Measurements from ENCODE around the gene PLCD3. TPM values are rescaled to one million over a fixed set of nuclear protein-coding genes. Genes with fewer than 3 reads are reported as not detected.

Gene PLCD3
- total RNA-seq, 1 experiment from 2014 or later = 55.8 TPM

DNA sequence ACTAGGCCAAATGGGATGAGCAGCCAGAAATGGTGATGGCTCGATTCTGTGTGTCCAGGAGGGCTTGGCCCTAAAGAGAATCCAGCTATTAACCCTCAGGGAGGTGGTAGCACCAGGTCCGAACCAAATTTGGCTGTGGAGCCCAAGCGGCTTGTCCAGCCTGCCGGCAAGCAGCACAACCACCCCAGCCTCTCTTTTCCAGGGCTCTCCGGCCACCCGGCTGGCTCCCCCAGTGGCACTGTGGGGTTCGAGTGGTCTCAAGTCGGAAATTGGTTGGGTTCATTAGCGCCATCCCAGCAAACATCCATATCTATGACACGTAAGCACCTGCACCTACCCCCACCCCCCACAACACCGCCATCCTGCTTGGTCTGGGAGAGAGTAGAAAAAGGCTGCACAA lies 35.4 kb downstream of the PLCD3 start (continued):
- TF ChIP-seq, protein P1, sequence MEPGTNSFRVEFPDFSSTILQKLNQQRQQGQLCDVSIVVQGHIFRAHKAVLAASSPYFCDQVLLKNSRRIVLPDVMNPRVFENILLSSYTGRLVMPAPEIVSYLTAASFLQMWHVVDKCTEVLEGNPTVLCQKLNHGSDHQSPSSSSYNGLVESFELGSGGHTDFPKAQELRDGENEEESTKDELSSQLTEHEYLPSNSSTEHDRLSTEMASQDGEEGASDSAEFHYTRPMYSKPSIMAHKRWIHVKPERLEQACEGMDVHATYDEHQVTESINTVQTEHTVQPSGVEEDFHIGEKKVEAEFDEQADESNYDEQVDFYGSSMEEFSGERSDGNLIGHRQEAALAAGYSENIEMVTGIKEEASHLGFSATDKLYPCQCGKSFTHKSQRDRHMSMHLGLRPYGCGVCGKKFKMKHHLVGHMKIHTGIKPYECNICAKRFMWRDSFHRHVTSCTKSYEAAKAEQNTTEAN (CRISPR knock-in tag; IDR thresholded peaks at IDR 0.05) = no peak
- TF ChIP-seq, protein P2, sequence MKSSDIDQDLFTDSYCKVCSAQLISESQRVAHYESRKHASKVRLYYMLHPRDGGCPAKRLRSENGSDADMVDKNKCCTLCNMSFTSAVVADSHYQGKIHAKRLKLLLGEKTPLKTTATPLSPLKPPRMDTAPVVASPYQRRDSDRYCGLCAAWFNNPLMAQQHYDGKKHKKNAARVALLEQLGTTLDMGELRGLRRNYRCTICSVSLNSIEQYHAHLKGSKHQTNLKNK (CRISPR knock-in tag; IDR thresholded peaks at IDR 0.05) = no peak
- TF ChIP-seq, protein P3, sequence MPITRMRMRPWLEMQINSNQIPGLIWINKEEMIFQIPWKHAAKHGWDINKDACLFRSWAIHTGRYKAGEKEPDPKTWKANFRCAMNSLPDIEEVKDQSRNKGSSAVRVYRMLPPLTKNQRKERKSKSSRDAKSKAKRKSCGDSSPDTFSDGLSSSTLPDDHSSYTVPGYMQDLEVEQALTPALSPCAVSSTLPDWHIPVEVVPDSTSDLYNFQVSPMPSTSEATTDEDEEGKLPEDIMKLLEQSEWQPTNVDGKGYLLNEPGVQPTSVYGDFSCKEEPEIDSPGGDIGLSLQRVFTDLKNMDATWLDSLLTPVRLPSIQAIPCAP (CRISPR knock-in tag; IDR thresholded peaks at IDR 0.05) = no peak
- TF ChIP-seq, protein P4, sequence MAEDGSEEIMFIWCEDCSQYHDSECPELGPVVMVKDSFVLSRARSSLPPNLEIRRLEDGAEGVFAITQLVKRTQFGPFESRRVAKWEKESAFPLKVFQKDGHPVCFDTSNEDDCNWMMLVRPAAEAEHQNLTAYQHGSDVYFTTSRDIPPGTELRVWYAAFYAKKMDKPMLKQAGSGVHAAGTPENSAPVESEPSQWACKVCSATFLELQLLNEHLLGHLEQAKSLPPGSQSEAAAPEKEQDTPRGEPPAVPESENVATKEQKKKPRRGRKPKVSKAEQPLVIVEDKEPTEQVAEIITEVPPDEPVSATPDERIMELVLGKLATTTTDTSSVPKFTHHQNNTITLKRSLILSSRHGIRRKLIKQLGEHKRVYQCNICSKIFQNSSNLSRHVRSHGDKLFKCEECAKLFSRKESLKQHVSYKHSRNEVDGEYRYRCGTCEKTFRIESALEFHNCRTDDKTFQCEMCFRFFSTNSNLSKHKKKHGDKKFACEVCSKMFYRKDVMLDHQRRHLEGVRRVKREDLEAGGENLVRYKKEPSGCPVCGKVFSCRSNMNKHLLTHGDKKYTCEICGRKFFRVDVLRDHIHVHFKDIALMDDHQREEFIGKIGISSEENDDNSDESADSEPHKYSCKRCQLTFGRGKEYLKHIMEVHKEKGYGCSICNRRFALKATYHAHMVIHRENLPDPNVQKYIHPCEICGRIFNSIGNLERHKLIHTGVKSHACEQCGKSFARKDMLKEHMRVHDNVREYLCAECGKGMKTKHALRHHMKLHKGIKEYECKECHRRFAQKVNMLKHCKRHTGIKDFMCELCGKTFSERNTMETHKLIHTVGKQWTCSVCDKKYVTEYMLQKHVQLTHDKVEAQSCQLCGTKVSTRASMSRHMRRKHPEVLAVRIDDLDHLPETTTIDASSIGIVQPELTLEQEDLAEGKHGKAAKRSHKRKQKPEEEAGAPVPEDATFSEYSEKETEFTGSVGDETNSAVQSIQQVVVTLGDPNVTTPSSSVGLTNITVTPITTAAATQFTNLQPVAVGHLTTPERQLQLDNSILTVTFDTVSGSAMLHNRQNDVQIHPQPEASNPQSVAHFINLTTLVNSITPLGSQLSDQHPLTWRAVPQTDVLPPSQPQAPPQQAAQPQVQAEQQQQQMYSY (CRISPR knock-in tag; IDR thresholded peaks at IDR 0.05) = no peak
- TF ChIP-seq ZNF396 (CRISPR knock-in tag; IDR thresholded peaks at IDR 0.05; ENCODE audit: borderline replicate concordance) (no peak), IRF2 (CRISPR knock-in tag; IDR thresholded peaks at IDR 0.05; ENCODE audit: borderline replicate concordance, low read depth) (no peak), ZNF317 (CRISPR knock-in tag; IDR thresholded peaks at IDR 0.05; ENCODE audit: borderline replicate concordance, low read depth) (no peak)
- TF ChIP-seq, protein P5, sequence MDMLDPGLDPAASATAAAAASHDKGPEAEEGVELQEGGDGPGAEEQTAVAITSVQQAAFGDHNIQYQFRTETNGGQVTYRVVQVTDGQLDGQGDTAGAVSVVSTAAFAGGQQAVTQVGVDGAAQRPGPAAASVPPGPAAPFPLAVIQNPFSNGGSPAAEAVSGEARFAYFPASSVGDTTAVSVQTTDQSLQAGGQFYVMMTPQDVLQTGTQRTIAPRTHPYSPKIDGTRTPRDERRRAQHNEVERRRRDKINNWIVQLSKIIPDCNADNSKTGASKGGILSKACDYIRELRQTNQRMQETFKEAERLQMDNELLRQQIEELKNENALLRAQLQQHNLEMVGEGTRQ (CRISPR knock-in tag; IDR thresholded peaks at IDR 0.05) = no peak

DNA sequence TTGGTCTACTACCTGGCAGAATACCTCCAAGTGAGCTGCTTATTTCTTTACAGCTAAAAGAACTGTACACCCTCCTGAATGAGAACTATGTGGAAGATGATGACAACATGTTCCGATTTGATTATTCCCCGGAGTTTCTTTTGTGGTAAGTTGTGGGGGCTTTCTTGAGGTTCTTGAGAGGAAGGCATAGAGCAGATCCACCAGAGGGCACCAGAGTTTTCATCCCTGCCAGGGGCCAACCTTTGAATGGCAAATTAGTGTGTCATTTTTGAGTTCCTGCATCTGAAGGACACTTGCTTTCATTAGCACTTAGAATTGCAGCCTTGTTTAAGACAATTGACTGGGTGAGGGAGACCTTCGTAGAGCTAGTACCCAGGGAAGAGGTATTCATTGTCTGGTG lies 36.2 kb downstream of the PLCD3 start:
- POLR2A ChIA-PET = no interaction called here
- Mint-ChIP-seq H3K27me3 (ENCODE audit: low read depth) (no peaks in the 10 kb centered on the region), H3K4me1 (no peaks in the 10 kb centered on the region), H3K36me3 (peaks cover 75% of the 10 kb centered on the region), H3K4me3 (no peak overlapping the region), H3K27ac (no peak overlapping the region), H3K9me3 (no peaks in the 10 kb centered on the region)
- ATAC-seq = no peak
- no peak for DNase-seq (ENCODE audit: low spot score)
- no peak for TF ChIP-seq MYBL2 (CRISPR knock-in tag; IDR thresholded peaks at IDR 0.05)
- TF ChIP-seq OVOL2 (CRISPR knock-in tag; IDR thresholded peaks at IDR 0.05; ENCODE audit: borderline replicate concordance) = no peak
- no peak for TF ChIP-seq MXD4 (CRISPR knock-in tag; IDR thresholded peaks at IDR 0.05; ENCODE audit: borderline replicate concordance)
- no peak for TF ChIP-seq GRHL2 (CRISPR knock-in tag; IDR thresholded peaks at IDR 0.05; ENCODE audit: insufficient replicate concordance, severe bottlenecking)
- TF ChIP-seq ATF1 (CRISPR knock-in tag; IDR thresholded peaks at IDR 0.05) = no peak
- TF ChIP-seq ZNF219 (CRISPR knock-in tag; IDR thresholded peaks at IDR 0.05; ENCODE audit: borderline replicate concordance) = no peak
- no peak for TF ChIP-seq ZNF317 (CRISPR knock-in tag; IDR thresholded peaks at IDR 0.05; ENCODE audit: borderline replicate concordance, low read depth)
- no peak for TF ChIP-seq ZNF232 (CRISPR knock-in tag; IDR thresholded peaks at IDR 0.05)
- no peak for TF ChIP-seq ZNF671 (CRISPR knock-in tag; IDR thresholded peaks at IDR 0.05)
- TF ChIP-seq, protein P6, sequence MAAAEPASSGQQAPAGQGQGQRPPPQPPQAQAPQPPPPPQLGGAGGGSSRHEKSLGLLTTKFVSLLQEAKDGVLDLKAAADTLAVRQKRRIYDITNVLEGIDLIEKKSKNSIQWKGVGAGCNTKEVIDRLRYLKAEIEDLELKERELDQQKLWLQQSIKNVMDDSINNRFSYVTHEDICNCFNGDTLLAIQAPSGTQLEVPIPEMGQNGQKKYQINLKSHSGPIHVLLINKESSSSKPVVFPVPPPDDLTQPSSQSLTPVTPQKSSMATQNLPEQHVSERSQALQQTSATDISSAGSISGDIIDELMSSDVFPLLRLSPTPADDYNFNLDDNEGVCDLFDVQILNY (CRISPR knock-in tag; IDR thresholded peaks at IDR 0.05) = no peak
- no peak for TF ChIP-seq IRF2 (CRISPR knock-in tag; IDR thresholded peaks at IDR 0.05; ENCODE audit: borderline replicate concordance, low read depth)
- no peak for TF ChIP-seq HMGA2 (CRISPR knock-in tag; IDR thresholded peaks at IDR 0.05)
- no peak for TF ChIP-seq ZNF121 (CRISPR knock-in tag; IDR thresholded peaks at IDR 0.05)
- TF ChIP-seq NR3C1 (CRISPR knock-in tag; conservative IDR thresholded peaks at IDR 0.05; ENCODE audit: low read depth) = no peak
- TF ChIP-seq, protein P7, sequence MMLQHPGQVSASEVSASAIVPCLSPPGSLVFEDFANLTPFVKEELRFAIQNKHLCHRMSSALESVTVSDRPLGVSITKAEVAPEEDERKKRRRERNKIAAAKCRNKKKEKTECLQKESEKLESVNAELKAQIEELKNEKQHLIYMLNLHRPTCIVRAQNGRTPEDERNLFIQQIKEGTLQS (CRISPR knock-in tag; conservative IDR thresholded peaks at IDR 0.05) = no peak
- TF ChIP-seq, protein P8, sequence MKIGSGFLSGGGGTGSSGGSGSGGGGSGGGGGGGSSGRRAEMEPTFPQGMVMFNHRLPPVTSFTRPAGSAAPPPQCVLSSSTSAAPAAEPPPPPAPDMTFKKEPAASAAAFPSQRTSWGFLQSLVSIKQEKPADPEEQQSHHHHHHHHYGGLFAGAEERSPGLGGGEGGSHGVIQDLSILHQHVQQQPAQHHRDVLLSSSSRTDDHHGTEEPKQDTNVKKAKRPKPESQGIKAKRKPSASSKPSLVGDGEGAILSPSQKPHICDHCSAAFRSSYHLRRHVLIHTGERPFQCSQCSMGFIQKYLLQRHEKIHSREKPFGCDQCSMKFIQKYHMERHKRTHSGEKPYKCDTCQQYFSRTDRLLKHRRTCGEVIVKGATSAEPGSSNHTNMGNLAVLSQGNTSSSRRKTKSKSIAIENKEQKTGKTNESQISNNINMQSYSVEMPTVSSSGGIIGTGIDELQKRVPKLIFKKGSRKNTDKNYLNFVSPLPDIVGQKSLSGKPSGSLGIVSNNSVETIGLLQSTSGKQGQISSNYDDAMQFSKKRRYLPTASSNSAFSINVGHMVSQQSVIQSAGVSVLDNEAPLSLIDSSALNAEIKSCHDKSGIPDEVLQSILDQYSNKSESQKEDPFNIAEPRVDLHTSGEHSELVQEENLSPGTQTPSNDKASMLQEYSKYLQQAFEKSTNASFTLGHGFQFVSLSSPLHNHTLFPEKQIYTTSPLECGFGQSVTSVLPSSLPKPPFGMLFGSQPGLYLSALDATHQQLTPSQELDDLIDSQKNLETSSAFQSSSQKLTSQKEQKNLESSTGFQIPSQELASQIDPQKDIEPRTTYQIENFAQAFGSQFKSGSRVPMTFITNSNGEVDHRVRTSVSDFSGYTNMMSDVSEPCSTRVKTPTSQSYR (CRISPR knock-in tag; IDR thresholded peaks at IDR 0.05) = no peak
- CTCF ChIA-PET = interaction anchor here (1.1 to 1.4 kb wide), 4 partner anchors 56 to 176 kb away, joined by 4 to 5 read pairs (median 4); no protein-coding TSS in a partner anchor

Data from WTC11 (cell line).